Uterus (tissue), 2 donors: ENCODE data around the gene FAIM.

Source experiments
- POLR2A ChIP-seq, 2 donors: fragments of 450-650 bp; IDR thresholded peaks; one replicate each; pipeline ENCODE4 v1.6.1; 2016; ENCODE audit warnings: antibody characterized with exemption in 2 of 2, mild to moderate bottlenecking in 1 of 2, moderate library complexity in 1 of 2
- TF ChIP-seq, protein P1 (sequence below), 4 experiments: fragments of 200-600 bp in 2 of 4; fragments of 450-650 bp in 2 of 4; sonication (generic) in 2 of 4; IDR thresholded peaks; one replicate each; pipeline ENCODE4 v1.5.1; 2016 to 2019; ENCODE audit warnings: antibody characterized with exemption in 4 of 4, mild to moderate bottlenecking in 2 of 4, moderate library complexity in 1 of 4

DNA sequence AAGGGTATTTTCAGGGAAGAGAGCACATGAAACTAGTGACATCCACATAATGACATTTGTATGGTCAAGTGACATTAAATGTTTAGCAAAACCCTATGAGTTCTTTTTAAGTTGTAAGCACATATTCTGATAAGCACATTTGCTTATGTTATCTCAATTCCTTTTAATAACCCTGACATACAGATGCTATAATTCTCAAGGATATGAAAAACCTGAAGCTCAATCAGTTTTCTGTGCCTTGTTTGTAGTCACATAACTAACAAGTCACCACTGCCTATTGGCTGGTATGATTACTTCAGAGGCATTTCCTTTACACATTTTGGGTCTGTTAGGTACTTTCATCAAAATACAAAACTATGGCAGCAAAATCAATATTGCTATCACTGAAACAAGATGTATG, 74.1 kb downstream of the FAIM start:
- TF ChIP-seq, protein P1, sequence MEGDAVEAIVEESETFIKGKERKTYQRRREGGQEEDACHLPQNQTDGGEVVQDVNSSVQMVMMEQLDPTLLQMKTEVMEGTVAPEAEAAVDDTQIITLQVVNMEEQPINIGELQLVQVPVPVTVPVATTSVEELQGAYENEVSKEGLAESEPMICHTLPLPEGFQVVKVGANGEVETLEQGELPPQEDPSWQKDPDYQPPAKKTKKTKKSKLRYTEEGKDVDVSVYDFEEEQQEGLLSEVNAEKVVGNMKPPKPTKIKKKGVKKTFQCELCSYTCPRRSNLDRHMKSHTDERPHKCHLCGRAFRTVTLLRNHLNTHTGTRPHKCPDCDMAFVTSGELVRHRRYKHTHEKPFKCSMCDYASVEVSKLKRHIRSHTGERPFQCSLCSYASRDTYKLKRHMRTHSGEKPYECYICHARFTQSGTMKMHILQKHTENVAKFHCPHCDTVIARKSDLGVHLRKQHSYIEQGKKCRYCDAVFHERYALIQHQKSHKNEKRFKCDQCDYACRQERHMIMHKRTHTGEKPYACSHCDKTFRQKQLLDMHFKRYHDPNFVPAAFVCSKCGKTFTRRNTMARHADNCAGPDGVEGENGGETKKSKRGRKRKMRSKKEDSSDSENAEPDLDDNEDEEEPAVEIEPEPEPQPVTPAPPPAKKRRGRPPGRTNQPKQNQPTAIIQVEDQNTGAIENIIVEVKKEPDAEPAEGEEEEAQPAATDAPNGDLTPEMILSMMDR (IDR thresholded peaks at IDR 0.05), result no peak
- no peak for TF ChIP-seq POLR2A (IDR thresholded peaks at IDR 0.05)
